ENCODE results near the gene KIF16B.

The KIF16B gene

DNA sequence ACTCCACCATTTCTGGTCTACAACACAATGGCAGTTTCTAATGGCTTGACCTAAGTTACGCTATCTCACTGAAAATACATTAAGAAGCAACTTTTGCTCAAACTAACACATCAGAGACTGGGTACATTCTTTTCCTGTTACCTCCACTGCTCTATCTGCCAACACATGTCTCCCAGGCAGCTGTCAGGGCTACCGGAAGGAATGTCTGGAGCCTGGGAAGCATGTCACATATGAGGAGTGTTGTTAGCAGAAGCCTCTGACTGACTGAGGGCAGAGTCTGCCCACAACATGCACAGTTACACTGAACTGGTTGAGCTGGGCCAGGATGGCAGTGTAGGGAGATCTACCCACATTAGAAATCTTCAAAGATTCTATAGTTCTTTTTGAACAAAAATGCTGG lies 264.5 kb downstream of the KIF16B start:
- no peak for DNase-seq (ENCODE audit: low read depth in 1 of 2, low spot score in 1 of 2)

DNA sequence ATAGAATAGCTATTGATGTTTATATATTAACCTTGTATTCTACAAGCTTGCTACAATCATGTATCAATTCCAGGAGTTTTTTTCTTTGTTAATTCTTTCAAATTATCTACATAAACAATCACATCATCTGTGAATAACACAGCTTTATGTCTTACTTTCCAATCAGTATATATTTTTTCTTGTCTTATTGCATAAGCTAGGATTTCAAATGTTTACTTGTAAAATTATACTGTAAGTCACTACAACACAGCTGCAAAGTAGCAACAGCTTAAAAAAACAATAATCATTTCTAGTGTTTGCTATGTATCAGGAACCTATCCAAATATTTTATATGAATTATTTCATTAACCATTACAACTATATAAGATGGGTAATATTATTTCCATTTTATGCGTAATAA lies 270.4 kb downstream of the KIF16B start:
- no peak for DNase-seq (ENCODE audit: low read depth in 1 of 2, low spot score in 1 of 2)

DNA sequence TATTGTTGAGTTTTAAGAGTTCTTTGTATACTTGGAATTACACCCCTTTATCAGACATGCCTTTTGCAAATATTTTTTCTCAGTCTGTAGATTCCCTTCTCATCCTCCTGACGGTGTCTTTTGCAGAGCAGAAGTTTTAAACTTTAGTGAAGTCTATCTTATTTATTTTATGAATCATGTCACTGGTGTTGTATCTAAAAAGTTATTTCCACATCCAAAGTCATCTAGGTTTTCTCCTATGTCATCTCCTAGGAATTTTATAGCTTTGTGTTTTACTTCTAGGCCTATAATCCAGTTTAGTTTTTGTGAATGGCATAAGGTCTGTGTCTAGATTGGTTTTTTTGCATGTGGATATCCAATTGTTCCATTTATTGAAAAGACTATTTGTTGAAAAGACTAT lies 271.3 kb downstream of the KIF16B start:
- no peak for DNase-seq (ENCODE audit: low read depth in 1 of 2, low spot score in 1 of 2)

DNA sequence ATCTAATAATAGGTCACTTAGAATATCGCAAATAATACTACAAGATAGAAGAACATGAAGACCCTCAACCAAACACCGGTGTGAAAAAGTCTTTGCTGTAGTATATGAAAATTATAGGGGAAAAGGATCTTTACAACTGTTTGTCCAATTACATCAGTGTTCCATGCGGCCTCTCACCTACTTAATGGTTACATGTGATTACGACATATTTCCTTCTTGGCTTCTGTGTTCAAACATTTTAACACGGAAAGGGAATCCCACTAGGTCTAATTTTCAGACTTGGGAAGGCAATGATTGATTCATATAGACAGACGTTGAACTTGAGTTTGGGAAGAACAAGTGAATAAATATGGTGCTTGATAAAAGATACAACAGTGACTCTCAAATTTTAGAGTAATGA lies 273.4 kb downstream of the KIF16B start:
- DNase-seq (ENCODE audit: low read depth in 1 of 2, low spot score in 1 of 2) = no peak

DNA sequence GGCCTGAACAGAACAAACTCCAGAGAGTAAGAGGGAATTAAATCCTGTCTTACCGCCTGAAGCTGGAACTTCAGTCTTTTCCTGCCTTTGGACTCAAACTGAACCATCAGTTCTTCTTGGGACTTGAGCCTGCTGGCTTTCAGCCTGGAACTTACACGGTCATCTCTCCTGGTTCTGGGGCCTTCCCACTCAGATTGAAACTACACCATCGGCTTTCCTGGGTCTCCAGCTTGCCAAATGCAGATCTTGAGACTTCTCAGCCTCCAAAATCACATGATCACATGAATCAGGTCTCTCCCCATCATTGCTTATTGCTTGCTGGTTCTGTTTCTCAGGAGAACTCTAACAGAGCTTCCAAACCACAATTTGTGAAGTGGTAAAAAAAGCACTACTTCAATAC lies 276.3 kb downstream of the KIF16B start:
- no peak for DNase-seq (ENCODE audit: low read depth in 1 of 2, low spot score in 1 of 2)

DNA sequence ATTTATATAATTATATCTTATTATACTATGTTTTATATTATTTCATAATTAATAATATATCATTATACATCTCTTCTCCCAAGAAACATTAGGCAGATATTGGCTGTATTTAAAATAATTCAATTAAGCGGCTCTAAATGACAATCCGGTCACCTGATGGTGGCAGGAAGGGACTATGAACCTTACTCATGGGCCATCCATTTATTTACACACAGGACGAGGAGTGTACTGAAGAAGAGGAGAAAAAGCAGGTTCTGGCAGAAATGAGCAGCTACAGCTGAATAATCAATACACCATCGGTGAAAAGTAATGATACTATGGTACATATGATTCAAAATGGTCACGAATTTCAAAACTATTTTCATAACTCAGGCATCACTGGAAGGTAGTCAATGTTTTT lies 277.7 kb downstream of the KIF16B start:
- DNase-seq (ENCODE audit: low read depth in 1 of 2, low spot score in 1 of 2) = no peak

DNA sequence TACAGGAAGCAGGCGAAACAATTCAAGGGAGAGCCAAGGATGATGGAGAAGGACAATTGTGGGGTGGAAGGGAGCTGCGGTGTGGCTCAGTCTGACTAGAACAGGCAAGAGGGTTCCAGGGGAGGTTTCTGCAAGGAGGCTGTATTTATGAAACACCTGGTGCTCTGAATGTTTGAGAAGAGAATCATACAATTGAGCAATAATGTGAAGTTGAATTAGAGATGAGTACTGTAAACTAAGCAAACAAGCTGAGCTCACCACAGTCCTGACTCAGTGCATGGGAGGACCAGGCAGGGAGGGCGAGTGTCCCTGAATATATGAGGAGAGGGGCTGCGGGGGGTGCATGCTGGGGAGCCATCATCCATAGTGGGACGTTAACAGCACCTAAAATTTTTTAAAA lies 279.7 kb downstream of the KIF16B start:
- no peak for DNase-seq (ENCODE audit: low read depth in 1 of 2, low spot score in 1 of 2)

DNA sequence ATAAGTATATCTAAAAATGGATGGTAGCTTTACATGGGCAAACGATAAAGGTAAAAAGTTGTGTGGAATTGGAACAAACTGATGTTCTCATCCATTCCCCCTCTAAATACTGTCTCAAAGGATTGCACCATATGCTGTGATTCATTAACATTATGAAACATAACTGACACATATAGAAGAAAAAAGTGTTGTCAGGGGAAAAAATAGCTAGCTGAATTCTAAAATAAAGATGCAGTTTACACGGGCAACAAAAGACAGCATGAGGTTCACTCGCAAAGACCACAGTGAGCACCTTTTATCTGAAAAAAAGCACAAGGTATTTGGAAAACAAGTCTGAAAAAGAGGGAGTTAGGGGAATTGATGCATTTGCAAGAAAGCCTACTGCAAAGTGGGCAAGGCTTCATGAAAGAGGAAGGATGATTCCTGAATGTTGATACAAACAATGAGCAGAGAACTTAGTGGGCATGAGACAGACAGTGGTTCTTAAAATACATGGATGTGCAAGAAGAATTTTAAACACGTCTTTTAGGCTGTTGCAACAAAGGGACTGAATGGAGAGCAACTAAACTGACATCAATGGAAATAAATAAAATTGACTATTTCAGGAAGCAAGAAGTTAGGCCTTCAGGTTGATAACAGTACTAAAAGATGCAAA lies 280.9 kb downstream of the KIF16B start:
- no peak for DNase-seq (ENCODE audit: low read depth in 1 of 2, low spot score in 1 of 2)

DNA sequence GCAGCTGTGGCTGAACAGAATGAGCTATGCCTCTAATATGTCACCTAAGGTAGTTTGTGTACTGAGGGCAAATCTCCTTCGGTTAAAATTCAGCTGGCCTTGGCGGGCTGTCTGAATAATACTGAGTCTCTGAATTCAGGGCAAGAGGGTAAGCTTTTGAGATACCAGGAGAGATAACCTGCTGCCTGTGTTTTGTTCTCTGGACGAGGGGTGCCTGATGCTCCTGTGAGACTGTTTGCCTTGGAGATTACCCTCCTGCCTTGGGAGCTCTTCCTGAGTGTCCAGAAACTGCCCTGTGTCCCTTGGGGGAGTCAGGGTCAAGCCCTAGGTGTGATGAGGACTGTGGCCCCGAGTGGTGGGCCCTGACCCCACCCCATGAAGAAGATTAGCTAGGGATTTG lies 282.9 kb downstream of the KIF16B start:
- no peak for DNase-seq (ENCODE audit: low read depth in 1 of 2, low spot score in 1 of 2)

DNA sequence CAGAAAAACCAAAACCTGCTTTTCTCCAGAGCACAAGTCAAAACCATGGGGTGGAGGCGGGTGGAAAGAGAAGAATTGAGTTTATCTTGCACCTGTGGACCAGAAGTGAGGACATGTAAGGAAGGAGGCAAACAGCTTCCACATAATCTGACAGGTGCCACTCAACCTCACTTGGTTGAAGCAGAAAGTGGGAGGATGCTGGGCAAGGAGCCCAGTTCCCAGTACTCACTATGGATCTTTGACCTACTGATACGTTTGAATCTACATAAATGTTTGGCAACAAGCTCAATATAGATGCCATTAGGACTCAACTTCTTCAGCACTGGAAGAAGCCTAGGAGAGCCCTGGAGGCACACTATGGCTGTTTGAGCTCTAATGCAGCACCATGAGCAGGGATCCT lies 285.5 kb downstream of the KIF16B start:
- DNase-seq (ENCODE audit: low read depth in 1 of 2, low spot score in 1 of 2) = no peak

DNA sequence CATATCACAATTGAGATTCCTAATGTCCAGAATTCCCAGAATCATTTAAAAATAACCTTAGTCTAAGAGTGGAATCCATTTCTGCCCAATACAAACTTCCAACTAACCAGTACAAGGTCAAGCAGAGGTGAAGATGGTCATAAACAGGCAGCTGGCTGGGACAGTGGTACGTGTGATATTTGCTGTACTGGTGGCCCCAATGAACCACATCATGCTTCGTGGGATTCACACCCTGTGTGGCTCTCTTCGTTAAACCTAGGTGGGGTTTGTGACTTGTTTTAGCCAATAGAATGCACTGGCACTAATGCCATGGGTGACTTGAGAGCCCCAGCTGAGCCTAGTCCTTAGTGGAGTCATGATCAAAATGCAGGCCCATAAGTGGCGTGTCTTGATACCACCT lies 286.6 kb downstream of the KIF16B start:
- no peak for DNase-seq (ENCODE audit: low read depth in 1 of 2, low spot score in 1 of 2)

DNA sequence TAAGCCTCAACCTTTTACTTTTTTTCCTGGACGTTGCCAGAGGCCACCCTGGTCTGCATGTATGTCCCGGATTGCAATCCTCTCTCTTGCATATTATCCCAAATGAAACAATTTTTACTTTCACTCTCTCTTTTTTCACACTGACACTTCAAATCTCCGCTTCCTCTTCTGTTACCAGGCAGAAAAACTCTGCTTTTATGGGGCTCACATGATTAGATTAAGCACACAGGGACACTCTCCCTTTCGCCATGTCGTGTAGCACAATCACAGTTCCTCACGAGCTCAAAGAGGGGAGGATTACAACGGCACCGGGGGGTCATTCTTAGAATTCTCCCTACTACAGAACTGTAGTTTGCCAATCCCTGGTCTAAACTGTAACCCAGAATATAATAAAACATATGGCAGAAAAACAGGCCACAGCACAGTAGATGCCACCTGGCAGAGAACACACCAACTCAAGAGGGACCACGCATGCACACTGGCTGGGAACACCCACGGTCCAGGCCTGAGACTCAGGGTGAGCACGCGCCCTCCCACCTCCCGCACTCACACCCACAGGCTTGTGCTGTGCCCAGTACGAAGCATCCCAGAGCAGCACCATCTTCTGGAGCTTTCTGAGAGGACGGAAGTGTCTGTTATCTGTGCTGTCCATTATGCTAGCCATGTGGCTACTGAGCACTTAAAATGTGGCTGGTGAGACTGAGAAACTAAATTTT lies 288.7 kb downstream of the KIF16B start:
- DNase-seq (ENCODE audit: low read depth in 1 of 2, low spot score in 1 of 2) = no peak

DNA sequence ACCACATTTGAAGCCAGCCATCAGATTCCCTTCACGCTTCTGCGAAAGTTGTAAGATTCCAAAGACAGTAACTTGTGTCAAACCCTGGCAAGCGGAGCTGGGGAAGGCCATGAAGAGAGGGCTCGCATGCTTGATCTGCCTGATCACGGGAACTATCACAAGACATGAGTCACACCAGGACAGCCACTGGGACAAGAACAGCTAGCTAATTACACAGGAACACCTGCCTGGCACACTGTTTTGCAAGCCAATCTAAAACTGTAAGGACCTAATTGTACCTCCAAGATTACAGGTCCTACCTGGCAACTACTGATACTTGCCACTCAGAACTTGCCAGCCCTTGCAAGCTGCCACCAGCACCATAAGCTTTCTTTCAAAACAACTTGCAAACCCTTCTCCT lies 289.3 kb downstream of the KIF16B start:
- DNase-seq (ENCODE audit: low read depth in 1 of 2, low spot score in 1 of 2) = no peak

DNA sequence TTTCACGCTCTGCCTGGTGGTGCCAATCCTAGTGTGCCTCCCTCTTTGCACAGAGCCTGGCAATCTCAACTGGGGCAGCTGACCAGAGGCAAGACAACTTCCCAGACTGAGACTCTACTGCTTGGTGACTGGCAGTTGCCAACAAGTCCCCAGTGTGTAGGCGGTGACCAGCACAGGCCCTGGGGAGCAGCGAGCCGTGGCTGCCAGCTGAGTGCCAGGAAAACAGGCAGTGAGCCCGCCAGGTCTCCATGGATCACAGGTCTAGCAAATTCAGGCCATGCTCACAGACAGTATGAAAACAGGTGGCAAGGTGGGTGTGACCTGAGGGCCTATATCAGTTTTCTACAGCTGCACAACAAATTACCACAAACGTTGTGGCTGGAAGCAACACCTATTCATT lies 289.9 kb downstream of the KIF16B start:
- DNase-seq (ENCODE audit: low read depth in 1 of 2, low spot score in 1 of 2) = no peak

DNA sequence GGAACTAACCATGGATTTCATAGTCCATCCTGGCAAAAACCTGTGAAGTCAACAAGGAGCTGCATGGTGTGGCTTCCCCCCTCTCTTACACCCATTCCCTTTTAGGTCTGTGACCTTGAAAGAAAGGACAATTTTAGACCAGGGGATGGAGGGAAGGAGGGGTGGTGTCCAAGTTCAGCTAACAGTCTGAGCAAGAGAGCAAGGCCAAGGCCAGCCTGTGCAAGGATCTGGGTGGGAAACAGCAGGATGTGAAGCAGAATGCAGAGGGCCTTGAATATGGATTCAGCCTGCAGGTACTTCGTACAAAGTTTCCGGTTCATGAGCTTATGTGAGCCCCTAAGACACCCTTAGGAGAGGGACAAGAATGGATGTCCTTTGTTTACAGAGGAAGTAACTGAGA lies 293.0 kb downstream of the KIF16B start:
- DNase-seq (ENCODE audit: low read depth in 1 of 2, low spot score in 1 of 2) = no peak

DNA sequence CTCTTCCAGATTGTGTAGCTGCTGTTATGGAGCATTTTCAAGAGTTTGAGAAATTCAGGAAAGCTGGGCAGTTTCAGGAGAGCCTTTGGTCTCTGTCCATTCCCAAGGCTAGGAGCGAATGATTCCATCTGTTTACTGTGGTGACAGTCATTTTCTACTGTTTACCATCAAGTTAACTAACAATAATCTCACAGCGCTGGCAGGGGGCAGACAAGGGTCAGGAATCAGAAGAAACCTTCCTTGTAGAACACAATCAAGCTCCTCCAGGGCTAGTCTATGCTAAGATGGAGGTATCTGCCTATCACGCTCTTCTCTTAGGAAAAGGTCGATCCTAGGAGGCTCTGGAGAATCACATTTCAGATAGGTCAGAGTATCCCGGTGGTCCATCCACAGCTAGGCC lies 293.9 kb downstream of the KIF16B start:
- no peak for DNase-seq (ENCODE audit: low read depth in 1 of 2, low spot score in 1 of 2)

DNA sequence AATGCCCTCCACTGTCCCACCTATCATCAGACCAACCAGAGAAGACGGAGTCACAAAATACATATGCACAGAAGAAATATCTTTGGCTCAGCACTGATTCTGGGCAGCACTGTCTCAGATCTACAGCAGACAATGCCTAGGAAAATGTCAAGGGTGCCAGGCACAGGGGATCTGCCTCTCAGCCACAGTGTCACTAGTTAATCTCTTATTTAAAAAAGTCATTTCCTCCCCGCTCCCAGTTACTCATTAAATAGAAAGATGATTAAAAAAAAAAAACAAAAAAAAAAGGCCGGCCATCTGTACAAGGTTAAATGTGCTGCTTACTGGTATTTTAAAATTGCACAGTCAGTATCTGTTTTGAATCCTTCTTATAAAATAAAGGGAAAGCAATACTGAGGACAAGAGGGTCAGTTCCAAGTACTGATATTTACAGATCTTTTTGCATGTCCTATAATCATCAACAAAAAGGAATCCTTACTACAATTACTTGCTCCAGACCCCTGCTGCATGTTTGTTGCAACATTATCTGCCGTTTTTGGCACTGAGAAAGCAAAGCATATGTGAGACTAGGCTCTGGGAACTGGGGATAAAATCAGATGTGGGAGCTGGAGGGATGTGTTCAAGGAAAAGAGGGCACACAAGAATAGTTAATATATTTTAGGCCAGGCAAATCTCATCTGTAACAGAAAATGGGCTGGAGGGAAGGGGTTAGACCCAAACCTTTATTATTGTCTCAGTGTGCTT lies 299.3 kb downstream of the KIF16B start:
- no peak for DNase-seq (ENCODE audit: low read depth in 1 of 2, low spot score in 1 of 2)

DNA sequence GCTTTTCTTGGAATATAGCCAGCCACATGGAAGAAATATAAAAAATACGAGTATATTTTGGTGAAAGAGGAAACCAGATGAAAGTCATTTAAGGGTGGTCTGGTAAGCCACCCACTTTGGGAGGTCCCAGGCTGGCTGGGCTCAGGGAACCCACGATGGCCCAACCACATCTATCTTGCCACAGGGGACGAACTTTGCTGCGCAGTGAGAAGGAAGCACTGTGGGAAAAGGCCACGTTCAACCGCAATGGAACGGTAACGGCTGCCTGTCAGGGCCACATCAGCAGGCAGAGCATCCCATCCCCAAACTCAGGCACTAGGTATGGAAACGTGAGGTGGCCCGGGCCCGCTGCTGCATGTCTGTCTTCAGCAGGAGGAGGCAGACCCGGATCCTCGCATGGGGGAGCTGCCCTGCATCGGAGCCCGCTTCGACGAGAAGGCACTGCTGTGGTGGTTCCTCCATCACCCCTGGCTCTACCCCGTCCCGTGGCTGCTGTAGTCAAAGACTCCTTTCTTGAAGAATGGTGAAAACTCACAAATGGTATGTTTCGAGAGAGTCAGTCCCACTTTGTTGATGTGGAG lies 300.4 kb downstream of the KIF16B start:
- no peak for DNase-seq (ENCODE audit: low read depth in 1 of 2, low spot score in 1 of 2)

DNA sequence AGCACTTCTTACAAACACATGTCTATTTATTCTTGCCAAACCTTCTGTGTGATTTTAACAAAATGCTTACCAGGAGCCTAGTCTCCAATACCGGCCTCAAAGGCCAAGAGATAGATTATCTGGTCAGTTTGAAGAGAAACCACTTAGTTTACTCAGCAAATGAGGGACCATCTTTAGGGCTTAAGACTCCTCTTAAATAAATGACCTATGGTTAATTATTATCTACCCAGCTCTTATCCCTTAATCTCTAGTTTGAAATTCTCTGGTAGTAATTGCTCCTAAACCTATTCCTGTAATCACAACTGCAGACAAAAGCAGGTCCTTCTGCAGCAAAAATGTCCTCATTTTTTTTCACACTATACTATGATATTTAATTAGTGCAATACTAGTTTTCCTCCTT lies 301.8 kb downstream of the KIF16B start:
- DNase-seq (ENCODE audit: low read depth in 1 of 2, low spot score in 1 of 2) = no peak

DNA sequence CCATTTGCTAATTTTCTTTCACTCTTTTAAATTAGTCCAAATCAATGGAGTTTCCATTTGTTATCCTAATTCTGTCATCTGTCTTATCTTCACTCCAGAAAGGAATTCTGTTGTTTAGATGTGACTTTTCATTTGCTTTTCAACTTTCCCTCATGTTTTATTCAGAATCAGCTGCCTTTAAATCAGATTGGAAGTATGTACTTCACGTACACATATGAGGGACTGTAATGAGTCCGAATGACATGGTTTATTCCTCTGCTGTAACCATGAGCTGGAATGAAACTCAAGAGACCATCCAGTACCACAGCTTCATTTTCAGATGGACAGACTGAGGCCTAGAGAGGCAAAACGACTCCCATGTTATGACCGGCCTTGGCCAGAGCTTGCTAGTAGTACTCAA lies 302.3 kb downstream of the KIF16B start:
- no peak for DNase-seq (ENCODE audit: low read depth in 1 of 2, low spot score in 1 of 2)

DNA sequence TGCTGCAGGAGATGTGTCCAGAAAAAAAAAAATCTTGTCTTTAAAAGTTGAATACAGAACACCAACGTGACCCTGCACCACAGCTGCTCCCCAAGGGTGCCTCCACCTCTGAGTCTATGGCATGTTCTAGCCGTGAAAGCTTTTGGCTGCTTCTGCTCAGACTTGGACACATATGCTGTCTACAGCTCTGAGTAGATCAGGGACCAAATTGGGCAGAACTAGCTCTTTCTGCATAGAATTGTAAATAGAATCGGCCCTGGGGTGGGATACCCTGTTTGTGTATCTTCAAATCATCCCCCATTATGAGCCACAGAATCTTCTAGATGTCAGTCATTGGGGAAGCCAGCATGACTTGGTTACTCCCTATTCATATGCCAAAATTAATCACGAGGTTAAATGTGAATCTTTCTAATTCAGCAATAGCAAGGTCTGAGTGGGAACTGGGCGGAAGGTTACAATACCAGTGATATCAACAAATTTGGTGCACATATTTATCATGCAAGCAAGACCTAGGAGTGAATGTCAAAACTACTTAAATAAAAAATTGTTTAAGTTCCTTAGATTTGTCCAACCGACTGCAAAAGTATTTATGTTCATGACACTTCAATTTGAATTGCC lies 302.8 kb downstream of the KIF16B start:
- no peak for DNase-seq (ENCODE audit: low read depth in 1 of 2, low spot score in 1 of 2)

DNA sequence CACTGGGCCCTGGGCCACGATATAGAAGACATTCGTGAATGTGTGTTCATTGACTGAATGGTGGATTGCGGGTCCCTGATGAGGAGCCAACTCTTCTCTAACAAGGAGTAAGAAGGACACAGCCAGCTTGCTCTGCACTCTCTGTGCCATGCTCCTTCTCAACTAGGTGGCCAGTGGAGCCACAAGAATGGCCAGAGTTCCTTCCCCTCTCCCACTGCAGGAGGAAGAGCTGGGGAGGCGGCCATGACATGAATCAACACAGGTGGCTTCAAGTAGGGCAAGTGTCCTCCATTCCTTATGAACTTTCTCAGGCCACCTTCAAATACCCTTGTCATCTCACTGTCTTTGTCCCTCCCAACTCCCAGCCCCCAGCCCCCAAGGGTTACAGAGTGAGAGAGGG lies 305.7 kb downstream of the KIF16B start:
- no peak for DNase-seq (ENCODE audit: low read depth in 1 of 2, low spot score in 1 of 2)

Data from activated T-helper 1 cell treated with anti-CD3 and anti-CD28 coated beads, Interleukin-2, amount 50 U/mL, for 16 hours (primary cell).